GM18517 (cell line): Measurements from ENCODE around the gene ZNF618.

ENCODE experiments used
- ATAC-seq: cut with Tn5 transposase; IDR thresholded peaks from one replicate; pipeline ENCODE4 v1.9.1; 2021; ENCODE audit warnings: mild to moderate bottlenecking, moderate library complexity; ENCODE audit not compliant: unreplicated experiment

The ZNF618 gene

DNA sequence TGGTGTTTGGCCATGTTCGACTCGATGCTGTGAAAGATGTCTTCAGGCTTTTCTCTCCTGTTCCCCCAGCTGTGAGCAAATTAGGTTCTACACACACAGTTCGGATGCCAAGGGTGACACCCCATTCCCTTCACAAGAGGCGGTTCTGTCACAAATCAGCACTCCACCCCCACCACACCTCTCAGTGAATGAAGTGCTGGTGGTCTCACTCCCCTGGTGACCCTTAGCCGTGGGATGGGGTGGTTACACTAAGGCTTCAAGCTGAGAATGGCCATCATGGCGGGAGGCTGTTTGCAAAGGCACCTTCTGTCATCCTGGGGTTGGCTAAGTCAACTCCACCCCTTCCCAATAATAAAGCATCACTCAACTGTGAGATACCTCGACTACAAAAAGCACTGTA, 175.6 kb downstream of the ZNF618 start:
- no peak for ATAC-seq

DNA sequence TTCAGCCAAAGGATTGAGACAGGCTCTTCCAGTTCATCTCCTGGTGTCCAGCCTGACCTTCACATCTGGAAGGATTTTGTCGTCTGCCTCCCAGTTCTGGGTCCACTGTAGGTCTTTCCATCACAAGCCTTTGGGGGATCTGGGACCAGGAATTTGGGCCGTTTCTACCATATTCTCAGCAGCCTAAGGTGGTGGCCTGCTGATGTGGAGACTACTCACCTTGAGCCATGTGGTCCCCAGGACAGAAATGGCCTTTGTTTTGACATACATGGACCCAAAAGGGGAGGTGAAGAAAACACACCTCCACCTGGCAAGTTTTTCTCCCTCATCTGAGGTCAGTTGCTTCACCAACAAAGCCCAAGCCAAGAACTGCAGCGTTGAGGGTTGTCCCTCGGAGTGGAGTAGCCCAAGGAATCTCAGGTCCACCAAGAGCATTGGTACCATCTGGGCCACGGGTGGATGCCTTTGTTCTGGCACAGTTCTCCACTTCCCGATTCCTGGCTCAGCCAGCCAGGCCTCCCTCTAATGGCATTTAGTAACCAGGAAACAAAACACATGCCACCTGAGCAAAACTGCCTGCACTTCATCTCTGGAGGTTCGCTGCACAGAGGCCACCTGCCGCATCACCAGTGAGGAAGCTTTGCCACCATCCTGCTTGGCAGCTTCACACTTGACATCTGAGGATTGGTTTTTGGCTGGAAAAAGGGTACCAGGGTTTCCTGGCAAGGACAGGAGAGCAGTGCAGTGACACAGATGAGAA, 177.3 kb downstream of the ZNF618 start:
- no peak for ATAC-seq

DNA sequence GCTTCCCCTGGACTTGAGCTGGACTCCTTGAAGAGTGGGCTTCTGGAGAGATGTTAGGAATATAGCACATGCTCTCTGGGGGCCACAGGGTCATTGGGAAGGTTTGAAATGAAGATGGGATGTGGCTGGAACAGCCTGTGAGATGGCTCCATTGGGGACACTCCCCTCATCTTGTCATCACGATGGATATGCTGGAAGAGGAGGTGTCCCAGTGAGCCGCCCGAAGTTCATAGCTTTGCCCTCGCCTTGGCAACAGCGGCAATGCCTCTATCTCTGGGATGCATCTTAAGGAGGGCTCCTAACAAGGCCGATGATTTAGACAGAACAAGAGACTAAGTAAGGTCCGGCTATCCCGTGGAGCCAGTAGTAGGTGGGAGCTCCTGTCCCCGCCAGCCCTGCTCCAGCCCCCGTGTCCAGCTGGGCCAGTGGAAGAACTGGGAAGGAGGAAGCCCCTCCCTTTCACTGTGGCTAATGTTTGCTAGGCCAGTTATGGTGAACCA, 178.1 kb downstream of the ZNF618 start:
- no peak for ATAC-seq

DNA sequence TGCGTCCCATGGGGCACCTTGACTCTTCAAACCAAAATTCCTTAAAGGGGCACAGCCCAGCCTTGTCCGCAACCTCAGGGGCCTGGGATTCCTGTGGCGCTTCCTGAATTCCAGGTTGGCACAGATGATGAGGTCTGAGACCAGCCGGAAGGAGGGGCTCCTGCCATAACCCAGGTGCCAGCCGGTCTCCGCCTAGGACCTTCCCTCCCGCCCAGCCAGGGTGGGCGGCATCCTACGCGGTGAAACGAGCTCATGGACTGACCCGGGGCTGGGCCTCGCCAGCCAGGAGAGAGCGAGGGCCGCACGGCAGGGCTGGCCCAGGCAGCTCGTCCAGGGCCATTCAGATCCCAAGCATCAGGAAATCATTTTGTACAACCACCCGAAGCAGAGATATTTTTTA, 179.0 kb downstream of the ZNF618 start:
- no peak for ATAC-seq

DNA sequence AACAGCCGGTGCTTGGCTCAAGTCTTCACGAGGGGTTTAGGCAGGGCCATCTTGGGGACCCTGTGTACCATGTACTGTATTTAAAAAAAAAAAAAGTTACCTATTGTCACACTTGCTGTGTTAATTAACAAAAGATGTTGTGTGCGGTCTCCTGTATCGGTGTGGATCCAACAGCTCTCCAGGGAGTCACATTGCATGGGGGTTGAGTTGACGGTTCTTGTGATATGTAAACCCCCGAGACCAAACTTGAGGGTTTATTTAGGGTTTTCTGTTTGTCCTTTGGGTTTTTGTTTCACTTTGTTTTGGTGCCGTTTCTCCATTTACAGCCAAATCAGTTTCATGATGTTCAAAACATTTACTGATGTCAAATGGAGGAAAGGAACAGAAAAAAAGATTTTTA, 179.8 kb downstream of the ZNF618 start:
- ATAC-seq = no peak

DNA sequence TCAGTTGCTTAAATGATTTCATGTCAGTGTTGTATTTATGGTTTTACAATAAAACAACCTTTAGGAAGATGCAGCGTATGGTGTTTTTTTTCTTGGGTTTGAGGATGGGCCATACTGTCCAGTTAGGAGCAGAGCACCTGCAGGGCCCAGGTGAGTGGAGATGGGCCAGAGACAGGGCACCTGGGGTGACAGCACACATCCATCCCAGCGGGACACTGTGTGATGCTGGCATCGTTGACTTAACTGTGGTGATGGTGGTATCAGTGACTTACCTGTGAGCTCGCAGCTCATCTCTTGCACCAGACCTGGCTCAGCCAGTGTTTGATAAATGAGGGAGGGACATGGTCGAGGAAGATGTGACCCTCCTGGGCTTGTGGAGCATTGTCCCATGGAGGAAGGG, 180.4 kb downstream of the ZNF618 start:
- no peak for ATAC-seq

DNA sequence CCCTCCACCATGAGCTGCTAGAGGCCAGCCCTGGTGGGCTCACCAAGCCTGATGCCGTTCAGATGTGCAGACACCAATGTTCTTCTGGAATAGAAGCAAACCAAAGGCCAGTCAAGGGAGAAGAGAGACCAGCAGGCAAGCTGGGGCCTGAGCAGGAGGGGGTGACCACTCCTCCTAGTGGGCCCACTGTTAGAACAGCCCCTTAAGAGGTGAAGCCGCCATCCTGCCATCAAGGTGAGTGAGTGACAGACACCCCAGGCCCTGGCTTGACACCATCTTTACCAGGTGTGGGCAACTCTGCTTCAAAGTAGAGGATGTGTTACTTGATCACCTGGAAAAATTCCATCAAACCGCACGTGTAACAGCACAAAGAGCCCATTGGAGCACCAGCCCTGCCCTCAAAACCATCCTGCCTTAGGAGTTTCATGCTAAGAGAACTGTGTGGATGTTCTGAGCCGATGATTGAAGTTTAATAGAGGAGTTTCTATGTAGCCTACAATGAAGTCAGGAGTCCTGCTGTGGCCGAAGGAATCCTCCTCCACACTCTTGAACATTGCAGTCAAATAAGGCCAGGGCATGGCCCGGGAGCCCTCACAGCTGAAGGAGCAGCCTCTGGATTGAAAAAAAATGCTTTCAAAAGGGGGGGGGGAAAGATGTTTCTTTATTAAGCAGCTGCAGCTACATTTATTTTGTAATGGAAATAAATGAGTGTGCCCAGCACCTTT, 181.2 kb downstream of the ZNF618 start:
- ATAC-seq = no peak

DNA sequence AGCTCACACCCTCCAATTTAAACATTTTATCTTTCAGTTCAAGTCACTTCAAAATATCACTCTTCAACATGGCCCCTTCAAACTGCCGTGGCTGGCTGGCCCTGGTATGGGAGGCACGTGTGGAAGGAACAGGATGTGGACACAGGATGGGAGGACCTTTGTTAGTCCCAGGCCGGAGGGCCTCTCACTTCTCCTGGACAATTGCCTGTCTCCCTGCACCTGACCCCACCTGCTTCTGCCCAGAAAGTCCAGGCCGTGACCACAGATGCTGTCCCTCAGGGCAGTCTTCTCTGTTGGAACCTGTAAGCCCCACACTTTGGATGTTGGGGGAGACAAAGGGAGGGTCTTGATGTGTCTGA, 182.6 kb downstream of the ZNF618 start:
- ATAC-seq = no peak

DNA sequence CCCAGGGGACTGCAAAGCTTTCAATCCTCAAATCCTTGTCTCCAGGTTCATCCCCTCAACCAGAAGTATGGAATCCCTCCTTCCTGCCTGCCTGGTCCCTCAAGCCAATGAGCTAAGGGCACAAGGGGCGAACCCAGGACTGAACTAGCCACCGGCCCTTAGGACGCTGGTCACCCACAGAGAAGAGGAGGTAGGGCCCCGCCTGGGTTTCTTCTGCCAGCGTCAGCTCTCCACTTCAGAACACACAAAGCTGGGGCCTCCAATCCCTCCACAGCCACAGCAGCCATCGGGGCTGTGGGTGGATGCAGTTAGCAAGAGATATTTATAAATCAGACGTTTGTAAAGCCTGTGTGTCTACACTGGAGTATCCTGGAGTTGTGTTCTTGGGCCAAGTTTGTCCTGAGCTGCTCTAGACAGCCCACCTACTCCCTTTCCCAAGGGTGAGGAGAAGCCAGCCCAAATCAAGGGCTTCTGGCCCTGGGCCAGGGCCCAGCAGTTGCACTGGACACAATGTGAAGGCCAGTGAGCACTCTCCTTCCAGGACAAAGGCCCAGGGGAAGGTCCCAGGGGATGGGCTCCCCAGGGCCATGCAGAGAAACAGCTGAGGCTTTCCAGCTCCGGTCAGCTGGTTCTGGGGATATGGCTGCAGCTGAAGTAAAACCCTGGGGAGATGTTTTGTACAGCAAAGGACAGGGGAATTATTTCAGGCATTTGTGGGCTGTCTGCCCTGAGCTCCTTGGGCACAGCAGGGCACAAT, 183.1 kb downstream of the ZNF618 start:
- no peak for ATAC-seq

DNA sequence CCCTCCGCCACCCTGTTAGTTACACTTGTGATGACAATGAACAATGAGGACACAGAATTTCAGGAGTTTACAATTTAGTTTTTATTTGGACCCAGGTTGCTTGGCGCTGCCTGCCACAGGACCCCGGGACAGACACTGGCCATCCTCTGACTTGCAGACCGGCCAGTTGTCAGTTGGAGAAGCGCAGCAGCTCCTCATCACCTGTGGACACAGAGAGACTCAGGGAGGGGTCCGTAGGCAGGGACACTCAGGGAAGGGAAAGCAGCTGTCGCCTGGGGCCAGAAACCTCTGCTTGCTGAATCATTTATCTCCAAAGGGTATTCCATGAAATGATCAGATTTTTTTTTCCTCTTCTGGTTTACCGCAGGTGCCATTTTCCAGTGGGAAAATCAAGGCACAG, 184.0 kb downstream of the ZNF618 start:
- no peak for ATAC-seq

DNA sequence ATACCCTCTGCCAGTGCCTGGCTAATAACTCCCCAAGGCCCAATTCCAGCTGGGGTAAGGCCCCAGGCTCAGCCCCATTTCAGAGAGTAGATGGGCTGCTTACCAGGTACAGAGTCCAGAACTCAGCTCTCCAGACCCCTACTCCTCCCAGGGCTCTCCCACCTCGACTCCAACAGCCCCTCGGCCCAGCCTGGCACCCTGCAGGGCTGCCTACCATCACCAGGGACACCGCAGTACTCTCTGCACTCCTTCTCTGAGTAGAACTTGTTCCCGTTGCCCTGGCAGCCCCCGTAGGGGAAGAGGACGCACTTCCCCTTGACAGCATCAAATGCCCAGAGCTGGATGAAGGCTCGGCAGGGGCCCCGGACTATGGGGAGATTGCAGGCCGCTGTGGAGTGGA, 184.6 kb downstream of the ZNF618 start:
- no peak for ATAC-seq

DNA sequence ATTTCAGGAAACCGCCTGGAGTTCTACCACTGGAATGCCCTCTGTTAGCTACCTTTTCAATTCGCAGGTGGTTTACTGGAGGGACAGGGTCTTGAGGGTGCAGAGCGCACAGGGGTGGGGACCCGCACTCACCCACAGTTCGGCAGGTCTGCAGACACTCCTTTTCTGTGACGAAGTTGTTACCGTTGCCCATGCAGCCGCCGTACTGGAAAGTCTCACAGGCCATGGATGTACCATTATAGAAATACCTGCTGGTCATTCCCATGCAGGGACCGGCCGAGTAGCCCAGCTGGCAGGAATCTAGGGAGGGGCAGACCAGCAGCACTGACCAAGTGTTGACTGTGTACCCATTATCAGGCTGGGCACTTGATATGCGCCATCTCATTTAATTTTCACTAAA, 185.2 kb downstream of the ZNF618 start:
- no peak for ATAC-seq

DNA sequence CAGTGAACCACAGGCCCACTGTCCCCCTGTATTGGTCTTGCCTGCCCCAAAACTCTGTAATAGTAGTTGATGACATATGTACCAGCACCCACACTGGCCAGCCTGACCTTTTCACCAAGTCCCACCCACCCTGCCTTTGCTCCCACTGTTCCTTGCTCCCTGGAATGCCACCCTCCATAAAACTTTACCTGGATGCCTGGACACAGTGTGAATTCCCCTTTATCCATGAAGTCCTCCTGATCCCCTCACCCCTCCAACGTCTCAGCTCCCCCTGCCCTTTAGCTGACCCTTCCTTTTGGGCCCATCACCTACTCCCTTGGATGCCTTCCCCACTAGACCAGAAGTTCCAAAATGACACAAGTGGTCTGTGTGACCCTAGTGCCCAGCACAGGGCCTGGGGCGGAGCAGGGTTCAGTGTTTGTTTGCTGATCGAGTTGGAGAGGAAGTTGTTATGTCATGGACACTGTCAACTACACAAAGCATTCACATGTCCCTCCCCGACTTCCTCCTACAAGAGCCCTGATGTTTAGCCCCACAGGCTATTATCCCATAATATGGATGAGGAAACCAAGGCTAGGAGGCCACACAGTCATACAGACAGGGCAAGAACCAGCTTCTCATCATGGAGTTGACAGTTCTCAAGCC, 185.8 kb downstream of the ZNF618 start:
- no peak for ATAC-seq

DNA sequence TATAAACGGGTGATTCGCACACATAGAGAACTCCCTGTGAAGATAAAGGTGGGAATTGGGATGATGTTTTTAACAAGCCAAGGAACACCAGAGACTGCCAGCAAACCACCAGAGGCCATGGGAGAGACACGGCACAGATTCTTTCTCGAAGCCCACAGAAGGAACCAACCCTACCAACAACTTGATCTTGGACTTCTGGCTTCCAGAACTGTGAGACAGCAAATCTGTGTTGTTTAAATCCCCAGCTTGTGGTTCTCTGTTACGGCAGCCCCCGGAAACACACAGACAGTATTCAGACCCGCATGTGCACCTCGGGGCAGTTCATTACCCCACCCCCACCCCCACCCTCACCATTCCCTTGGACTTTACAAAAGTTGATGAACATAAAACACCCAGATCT, 189.2 kb downstream of the ZNF618 start:
- ATAC-seq = no peak

DNA sequence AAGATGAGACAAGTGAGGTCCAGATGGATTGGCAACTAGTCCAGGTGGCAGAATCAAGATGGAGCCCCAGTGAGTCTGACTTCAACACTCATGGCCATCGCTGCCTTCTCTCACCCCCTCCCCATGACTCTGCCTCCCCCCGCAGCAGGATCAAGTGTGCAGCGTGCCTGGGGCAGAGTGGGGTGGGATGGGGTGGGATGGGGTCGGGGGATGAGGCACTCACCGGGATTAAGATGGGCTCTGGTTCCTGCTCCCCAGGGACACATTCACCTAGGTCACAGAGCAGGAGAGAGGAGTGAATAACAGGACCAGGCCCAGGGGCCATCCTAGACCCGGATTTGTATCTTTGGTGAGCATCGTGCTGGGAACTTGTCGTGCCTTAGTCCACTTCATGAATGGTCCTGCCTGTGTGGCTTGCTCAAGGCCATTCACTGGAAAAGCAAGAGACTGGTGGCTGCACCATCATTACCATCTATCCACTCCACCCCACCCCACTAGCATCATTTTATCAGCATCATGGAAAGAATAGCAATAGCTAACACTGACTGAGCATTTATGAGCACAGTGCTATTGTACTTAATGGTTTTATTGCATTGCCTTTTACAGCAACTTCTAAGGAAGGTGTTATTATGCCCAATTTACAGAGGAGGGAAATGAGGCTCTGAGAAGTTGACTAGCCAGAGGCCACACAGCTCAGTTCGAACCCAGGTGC, 193.5 kb downstream of the ZNF618 start:
- no peak for ATAC-seq

DNA sequence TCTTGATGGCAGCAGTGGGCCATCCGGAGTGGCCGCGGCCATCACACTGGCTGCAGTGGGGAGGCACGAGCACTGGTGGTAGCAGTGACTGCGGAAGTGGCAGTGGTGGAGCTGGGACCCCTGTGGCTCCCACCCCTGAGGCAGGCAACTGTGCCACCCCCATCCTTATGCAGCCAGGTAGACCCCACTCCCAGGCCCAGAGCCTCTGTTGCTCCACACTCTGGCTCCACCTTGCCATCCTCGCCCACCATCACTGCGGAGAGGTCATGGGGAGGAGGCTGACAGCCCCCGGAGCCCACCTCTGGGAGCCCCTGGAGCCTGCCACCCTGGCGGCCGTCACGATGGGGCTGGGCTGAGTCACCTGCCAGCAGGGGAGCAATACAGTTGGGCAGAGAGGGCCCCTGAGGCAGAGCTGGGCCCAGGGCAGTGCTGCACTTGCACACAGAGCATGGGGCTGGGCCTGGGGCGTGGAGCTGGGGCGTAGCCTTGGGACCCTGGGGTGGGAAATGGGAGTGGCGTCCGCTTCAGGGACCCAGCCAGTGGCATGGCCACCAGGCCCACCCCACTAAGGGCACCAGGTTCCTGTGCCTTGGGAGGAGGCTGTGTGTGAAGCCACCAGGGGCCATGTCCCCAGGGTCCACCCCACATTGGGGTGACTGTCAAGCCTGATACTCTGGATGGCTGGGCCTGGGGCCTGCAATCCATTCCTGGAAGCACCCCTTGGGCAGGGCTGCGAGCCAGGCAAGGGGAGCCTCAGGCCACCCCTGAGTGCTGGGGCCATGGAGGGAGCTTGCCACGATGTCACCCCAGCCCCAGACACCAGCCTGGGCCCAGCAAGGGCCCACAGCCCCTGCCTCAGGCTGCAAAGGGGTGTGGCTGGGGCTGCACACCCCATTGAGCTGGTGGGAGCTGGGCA, 194.3 kb downstream of the ZNF618 start:
- no peak for ATAC-seq

DNA sequence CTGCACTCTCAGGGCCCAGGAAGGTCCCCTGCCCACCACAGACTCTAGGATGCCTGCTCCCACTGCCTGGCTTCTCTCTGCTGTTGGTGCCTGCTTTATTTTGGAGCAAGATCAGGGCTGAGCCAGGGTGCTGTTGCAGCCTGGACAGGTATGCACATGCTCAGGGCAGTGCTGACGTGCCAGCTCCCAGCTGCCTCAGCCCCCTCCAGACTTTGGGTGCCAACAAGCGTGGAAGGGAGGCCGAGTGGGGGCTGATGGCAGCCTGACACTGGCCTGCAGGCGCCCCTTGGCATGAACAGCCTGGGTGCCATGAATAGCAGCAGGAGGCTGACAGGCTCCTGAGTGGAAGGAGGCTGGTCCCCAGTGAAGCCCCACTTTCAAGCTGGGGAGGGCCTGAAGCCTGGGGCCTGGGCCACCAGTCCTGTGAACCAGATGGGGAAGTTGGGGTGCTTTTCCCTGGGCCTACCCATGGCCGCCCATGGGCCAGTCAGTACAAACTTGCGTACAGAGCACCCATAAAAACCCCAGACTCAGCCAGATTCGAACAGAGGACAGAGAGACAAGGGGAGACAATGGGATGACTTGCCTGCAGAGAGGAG, 195.2 kb downstream of the ZNF618 start:
- ATAC-seq = no peak

DNA sequence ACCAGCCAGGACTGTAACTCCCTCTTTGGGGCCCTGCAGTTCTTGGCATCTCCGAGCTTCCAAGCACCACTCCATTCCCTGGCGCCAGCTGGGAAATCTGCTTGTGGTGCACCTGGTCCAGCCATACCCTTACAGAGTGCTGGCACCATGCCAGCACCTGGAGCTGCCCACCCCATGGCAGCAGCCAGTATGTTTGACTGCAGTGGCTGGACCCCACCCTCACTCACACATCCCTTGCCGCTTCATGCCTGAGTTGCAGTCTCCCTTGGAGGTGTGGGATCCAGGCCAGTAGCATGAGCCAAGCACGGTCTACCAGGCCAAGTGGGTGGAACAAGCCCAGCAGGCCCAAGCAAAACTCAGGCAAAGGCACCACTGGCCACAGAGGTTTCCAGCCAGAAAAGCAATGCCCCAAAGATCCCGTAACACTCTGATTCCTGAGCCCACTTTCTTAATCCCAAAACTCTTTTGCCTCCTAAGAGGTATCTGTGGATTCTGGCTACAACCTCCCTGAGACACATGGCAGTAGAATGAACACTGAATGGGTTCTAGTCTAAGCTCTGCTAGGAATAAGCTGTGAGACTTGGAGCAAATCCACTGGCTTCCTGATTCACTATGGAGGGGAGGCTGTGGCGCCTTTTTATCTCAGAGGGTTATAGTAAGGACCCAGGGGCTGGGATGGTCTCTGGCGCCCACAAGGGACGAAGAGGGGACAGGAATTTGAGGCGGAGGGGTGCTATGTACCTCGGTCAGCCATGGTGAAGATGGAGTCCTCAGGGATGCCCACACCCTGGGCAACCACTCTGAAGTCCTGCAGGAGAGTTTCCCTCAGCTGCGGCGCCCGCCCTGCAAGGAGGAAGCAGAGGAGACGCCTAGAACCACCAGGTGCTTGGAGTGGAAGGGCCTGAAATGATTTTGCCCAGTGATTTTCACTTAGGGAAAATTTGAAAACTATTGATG, 196.4 kb downstream of the ZNF618 start:
- no peak for ATAC-seq
